Colonic mucosa (tissue), 4 donors: ENCODE data around the gene ZBTB8A. TPM values are rescaled to one million over a fixed set of nuclear protein-coding genes. Genes with fewer than 3 reads are reported as not detected.
"Not testable (repeated sequence)": the region's sequence is repeated elsewhere in the genome, so short reads cannot be mapped to it uniquely, and the experiment has no call there.

Experiments
- DNase-seq: peaks from one replicate; pipeline ENCODE4 v3.0.0-alpha.2; 2020
- H3K27ac ChIP-seq: fragments of 200-600 bp; one replicate; pipeline ENCODE4 v1.8.0; 2021
- H3K27me3 ChIP-seq: fragments of 200-600 bp; one replicate; pipeline ENCODE4 v1.8.0; 2021
- H3K36me3 ChIP-seq: fragments of 200-600 bp; one replicate; pipeline ENCODE4 v1.8.0; 2021
- H3K4me1 ChIP-seq: fragments of 200-600 bp; one replicate; pipeline ENCODE4 v1.8.0; 2021; ENCODE audit warnings: mild to moderate bottlenecking
- H3K4me3 ChIP-seq: fragments of 200-600 bp; one replicate; pipeline ENCODE4 v1.8.0; 2021
- H3K9ac ChIP-seq, 2 donors: one replicate each; pipeline ENCODE4 v1.7.0; 2013; ENCODE audit warnings: control low read depth in 2 of 2, low read depth in 2 of 2, low read length in 2 of 2
- H3K9me3 ChIP-seq: fragments of 200-600 bp; one replicate; pipeline ENCODE4 v1.8.0; 2021
- CTCF ChIP-seq: fragments of 200-600 bp; IDR thresholded peaks from one replicate; pipeline ENCODE4 v1.8.0; 2022; ENCODE audit warnings: antibody characterized with exemption, mild to moderate bottlenecking
- intact Hi-C: fragments of 100-400 bp; cut with DNase I; formaldehyde crosslinking; loops from one replicate; pipeline ENCODE4 v1.14.1; 2022
- total RNA-seq, 2 donors: library from RNA; stranded (reverse); fragmentation: NEBNext Ultra II Directional in 1 of 2; extraction: Animal tissue kit (Norgen Biotek cat#: 25700) in 1 of 2; gene quantifications; one replicate each; pipeline ENCODE4 v1.2.1, GENCODE V29; 2021
- donor health status: healthy.
- donor health status: DM: no; HTN: no; CAD: no.
- donor health status: DM: no; HTN: no; CAD: no.

ZBTB8A gene
- total RNA-seq, 2 donors from 2014 or later = 6.5 to 7.1 TPM

- Histone ChIP-seq H3K27me3 (no peaks in the 10 kb centered on the region), H3K9me3 (no peaks in the 10 kb centered on the region), H3K4me1 (no peaks in the 10 kb centered on the region), H3K4me3 (no peak overlapping the region), H3K27ac (no peak overlapping the region), H3K36me3 (no peaks in the 10 kb centered on the region), H3K9ac (no peak overlapping the region)
- no peak for TF ChIP-seq CTCF
- DNase-seq = no peak
- intact Hi-C loops = no loop called here
Measured at GRCh38 chr1:32525053-32525452, 14.2 kb upstream of the ZBTB8A start.

- H3K9me3 ChIP-seq = no peaks in the 10 kb centered on the region
- intact Hi-C loops = no loop called here
- H3K4me3 ChIP-seq = no peak overlapping the region
- no peak for TF ChIP-seq CTCF
- H3K36me3 ChIP-seq = no peaks in the 10 kb centered on the region
- no peak overlapping the region for H3K27ac ChIP-seq
- no peak overlapping the region for H3K9ac ChIP-seq
- no peak for DNase-seq
- H3K27me3 ChIP-seq = no peaks in the 10 kb centered on the region
- no peaks in the 10 kb centered on the region for H3K4me1 ChIP-seq
Measured at GRCh38 chr1:32525661-32526444, 13.4 kb upstream of the ZBTB8A start.

GRCh38 chr1:32528550-32528949 lies 10.7 kb upstream of the ZBTB8A start:
- H3K27ac ChIP-seq, intact Hi-C loops, DNase-seq, H3K4me3 ChIP-seq, H3K4me1 ChIP-seq, H3K9me3 ChIP-seq, H3K27me3 ChIP-seq, H3K9ac ChIP-seq, H3K36me3 ChIP-seq: not testable (repeated sequence)

DNA sequence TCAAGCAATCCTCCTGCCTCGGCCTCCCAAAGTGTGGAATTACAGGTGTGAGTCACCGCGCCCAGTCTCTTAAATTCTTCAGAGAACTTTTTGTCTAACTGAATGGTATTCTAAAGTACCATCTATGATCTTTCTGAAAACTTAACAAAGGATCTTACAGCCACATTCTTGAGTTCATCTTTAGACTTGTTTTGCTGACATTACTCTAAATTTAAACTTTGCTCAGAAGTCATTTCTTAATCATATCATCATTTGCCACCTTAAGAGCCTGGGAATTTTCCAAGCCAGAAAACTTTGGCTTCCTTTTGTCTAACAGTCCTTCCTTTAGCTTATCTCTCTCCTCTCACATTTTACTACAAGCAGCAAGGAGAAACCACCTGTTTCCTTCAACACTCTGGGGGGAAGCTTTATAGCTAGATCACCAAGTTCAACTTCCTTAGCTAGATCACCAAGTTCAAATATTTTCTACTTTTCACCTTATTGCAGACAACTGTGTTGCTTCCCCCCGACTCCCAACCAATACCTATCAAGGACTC lies 5.4 kb upstream of the ZBTB8A start:
- no peak overlapping the region for H3K9ac ChIP-seq

DNA sequence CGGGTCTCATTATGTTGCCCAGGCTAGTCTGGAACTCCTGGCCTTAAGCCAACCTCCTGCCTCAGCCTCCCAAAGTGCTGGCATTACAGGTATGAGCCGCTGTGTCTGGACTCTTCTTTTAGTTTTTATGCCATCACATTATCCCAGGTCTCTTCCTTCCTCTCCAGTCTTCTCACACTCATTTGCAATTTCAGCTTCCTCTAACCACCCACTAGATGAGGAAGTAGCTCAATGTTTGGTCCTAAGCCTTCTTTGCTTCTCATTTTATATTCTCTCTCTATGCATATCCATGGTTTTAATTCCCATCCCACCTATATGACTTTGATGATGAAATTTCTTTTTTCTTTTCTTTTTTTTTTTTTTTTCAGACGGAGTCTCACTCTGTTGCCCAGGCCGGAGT lies 3.1 kb upstream of the ZBTB8A start:
- DNase-seq = no peak

More for the DNA sequence above, 5.4 kb upstream of the ZBTB8A start:
- no peak for DNase-seq
- Histone ChIP-seq H3K4me1 (no peaks in the 10 kb centered on the region), H3K27me3 (no peaks in the 10 kb centered on the region), H3K9me3 (no peaks in the 10 kb centered on the region), H3K36me3 (no peaks in the 10 kb centered on the region), H3K27ac (no peak overlapping the region), H3K4me3 (no peak overlapping the region)
- no peak for TF ChIP-seq CTCF
- intact Hi-C loops = no loop called here

More for the DNA sequence above, 3.1 kb upstream of the ZBTB8A start:
- Histone ChIP-seq H3K4me3 (no peak overlapping the region), H3K4me1 (peaks cover 5% of the 10 kb centered on the region), H3K36me3 (no peaks in the 10 kb centered on the region), H3K9me3 (no peaks in the 10 kb centered on the region), H3K9ac (no peak overlapping the region), H3K27me3 (no peaks in the 10 kb centered on the region), H3K27ac (no peak overlapping the region)
- TF ChIP-seq CTCF = no peak
- intact Hi-C loops = no loop called here
